ENCODE measurements around the gene LAP3.

Gene LAP3

DNA sequence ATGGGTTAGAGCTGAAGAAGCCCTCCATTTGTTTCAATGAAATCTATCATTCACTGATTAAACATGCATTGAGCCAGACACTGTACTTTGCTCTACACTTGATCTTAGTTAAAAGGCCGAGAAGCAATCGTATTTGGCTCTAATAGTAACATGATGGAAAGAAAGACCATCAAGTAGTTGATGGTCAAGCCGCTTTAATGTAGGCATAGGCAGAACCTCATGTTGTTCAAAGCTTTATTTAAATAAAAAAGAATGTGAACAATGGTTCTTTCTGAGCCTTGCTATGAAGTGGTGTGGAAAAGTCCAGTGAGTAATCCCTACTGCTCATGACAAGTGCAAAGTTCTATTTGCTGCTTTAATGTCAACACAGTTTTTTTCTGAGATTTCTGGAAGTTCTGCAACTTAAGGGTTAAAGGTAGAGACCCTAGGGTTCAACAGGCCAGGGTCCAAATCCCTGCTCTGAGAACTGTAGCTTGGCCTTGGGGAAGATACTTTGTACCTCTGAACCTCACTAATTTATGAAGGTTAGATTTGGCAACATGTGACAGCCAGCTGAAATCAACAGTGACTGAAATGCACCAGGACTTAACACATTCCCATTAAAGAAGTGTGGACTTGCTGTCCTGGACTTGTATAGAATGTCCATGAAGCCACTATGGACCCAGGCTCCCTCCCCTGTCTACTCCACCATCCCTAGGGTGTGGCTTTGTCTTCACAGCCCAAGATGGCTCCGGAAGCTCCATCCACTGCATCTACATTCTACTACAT lies 17.9 kb upstream of the LAP3 start:
- DNase-seq (ENCODE audit: extremely low read depth, insufficient read length) = no peak
- Histone ChIP-seq H3K4me3 (replicated peaks; ENCODE audit: low read depth, low read length) (no peak overlapping the region), H3K27me3 (replicated peaks; ENCODE audit: control insufficient read depth, insufficient read depth, low read length) (no peaks in the 10 kb centered on the region), H3K36me3 (ENCODE audit: control insufficient read depth, insufficient read depth, low read length) (no peaks in the 10 kb centered on the region)
- TF ChIP-seq, protein P1, sequence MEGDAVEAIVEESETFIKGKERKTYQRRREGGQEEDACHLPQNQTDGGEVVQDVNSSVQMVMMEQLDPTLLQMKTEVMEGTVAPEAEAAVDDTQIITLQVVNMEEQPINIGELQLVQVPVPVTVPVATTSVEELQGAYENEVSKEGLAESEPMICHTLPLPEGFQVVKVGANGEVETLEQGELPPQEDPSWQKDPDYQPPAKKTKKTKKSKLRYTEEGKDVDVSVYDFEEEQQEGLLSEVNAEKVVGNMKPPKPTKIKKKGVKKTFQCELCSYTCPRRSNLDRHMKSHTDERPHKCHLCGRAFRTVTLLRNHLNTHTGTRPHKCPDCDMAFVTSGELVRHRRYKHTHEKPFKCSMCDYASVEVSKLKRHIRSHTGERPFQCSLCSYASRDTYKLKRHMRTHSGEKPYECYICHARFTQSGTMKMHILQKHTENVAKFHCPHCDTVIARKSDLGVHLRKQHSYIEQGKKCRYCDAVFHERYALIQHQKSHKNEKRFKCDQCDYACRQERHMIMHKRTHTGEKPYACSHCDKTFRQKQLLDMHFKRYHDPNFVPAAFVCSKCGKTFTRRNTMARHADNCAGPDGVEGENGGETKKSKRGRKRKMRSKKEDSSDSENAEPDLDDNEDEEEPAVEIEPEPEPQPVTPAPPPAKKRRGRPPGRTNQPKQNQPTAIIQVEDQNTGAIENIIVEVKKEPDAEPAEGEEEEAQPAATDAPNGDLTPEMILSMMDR (IDR thresholded peaks at IDR 0.05; ENCODE audit: insufficient read depth, low read length, poor library complexity, severe bottlenecking) = no peak

DNA sequence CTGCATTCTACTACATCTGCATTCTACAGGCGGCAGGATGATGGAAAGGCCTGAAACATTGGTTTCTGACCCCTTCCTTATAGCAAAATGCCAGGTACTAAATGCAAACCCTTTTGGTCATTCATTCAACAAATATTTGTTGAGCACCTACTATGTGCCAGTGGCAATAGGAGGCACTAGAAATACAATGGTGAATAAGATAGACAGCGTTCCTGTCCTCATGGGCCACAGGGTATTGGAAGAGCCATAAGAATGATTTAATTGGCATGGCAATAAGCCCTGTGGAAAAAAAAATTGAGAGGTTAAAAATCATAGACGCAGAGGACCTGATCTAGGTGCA lies 17.3 kb upstream of the LAP3 start:
- H3K36me3 ChIP-seq (ENCODE audit: control insufficient read depth, insufficient read depth, low read length) = no peaks in the 10 kb centered on the region
- no peaks in the 10 kb centered on the region for H3K27me3 ChIP-seq (replicated peaks; ENCODE audit: control insufficient read depth, insufficient read depth, low read length)
- TF ChIP-seq, protein P1 (IDR thresholded peaks at IDR 0.05; ENCODE audit: insufficient read depth, low read length, poor library complexity, severe bottlenecking) = no peak
- no peak for DNase-seq (ENCODE audit: extremely low read depth, insufficient read length)
- no peak overlapping the region for H3K4me3 ChIP-seq (replicated peaks; ENCODE audit: low read depth, low read length)

DNA sequence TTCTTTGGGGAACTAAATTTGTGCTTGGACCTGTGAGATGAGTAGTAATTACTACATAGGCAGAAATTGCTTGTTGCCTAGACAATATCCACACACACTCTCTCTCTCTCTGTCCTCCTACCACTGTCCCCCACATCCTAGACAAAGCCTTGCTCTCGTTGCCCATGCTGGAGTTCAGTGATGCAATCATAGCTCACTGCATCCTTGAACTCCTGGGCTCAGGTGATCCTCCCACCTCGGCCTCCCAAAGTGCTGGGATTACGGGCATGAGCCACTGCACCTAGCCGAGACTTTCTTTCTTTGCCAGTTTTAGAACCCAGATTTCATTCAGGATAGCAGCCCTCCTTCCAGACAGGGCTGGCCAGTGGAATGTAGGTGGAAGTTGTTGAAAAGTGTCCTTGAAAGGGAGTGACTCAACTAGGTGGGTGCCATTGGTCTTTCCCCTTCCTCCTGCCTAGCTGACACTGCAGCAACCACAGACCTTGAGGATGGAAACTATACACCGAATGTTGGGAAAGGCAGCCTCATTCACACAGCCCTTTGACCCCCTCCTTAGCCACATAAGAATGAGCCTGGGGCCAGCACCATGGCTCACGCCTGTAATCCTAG lies 16.8 kb upstream of the LAP3 start:
- TF ChIP-seq, protein P1 (IDR thresholded peaks at IDR 0.05; ENCODE audit: insufficient read depth, low read length, poor library complexity, severe bottlenecking) = no peak
- DNase-seq (ENCODE audit: extremely low read depth, insufficient read length) = no peak
- H3K4me3 ChIP-seq (replicated peaks; ENCODE audit: low read depth, low read length) = no peak overlapping the region
- H3K36me3 ChIP-seq (ENCODE audit: control insufficient read depth, insufficient read depth, low read length) = no peaks in the 10 kb centered on the region
- H3K27me3 ChIP-seq (replicated peaks; ENCODE audit: control insufficient read depth, insufficient read depth, low read length) = no peaks in the 10 kb centered on the region

DNA sequence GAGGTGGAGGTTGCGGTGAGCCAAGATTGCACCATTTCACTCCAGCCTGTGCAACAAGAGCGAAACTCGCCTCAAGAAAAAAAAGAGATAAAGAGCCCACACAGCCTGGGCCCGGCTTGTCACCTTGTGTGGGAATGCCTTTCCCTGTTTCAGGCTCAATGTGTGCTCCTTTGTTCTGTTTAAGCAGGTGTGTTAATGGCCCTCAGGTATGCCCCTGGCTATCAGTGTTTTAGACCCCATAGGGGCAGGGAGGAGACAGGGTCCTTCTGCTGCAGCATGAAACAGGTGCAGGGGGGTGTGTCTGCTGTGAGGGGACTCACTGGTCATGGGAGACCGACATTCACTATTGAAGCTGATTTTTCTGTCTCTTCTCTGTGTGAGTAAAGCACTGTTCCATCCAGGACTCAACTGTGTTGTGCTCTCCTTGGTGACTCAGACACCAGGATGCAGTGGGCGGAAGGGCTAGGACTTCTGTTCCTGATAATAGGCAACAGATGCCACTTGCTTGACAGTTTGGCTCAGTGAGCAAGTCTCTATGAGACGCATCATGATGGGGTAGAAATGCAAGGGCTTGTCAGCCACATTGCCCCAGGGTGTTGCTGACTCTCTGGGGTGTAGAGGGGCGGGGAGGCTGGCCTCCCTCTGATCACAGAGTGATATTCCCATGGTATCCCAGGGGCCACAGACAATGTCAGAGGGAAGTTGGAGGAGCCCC lies 15.6 kb upstream of the LAP3 start:
- Histone ChIP-seq H3K36me3 (ENCODE audit: control insufficient read depth, insufficient read depth, low read length) (no peaks in the 10 kb centered on the region), H3K27me3 (replicated peaks; ENCODE audit: control insufficient read depth, insufficient read depth, low read length) (no peaks in the 10 kb centered on the region), H3K4me3 (replicated peaks; ENCODE audit: low read depth, low read length) (no peak overlapping the region)
- TF ChIP-seq, protein P1 (IDR thresholded peaks at IDR 0.05; ENCODE audit: insufficient read depth, low read length, poor library complexity, severe bottlenecking) = no peak
- no peak for DNase-seq (ENCODE audit: extremely low read depth, insufficient read length)

DNA sequence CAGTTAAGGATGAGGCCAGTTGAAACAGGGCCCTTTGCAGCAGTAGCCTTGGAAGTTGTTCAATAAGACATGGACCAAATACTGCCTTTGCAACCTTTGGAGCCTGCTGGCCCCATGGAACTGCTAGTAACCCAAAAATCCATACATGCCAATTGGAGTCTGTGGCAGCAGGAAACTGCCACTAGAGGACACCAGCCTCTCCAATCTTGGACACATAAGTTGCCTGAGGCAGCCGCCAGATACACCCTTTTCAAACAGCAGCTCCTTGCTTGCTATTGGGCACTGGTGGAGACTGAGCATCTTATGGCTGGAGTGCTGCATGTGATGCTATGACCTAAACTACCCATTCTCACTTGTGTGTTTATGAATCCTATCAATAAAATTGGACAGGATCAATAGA lies 14.8 kb upstream of the LAP3 start:
- no peaks in the 10 kb centered on the region for H3K27me3 ChIP-seq (replicated peaks; ENCODE audit: control insufficient read depth, insufficient read depth, low read length)
- H3K4me3 ChIP-seq (replicated peaks; ENCODE audit: low read depth, low read length) = no peak overlapping the region
- TF ChIP-seq, protein P1 (IDR thresholded peaks at IDR 0.05; ENCODE audit: insufficient read depth, low read length, poor library complexity, severe bottlenecking) = no peak
- no peak for DNase-seq (ENCODE audit: extremely low read depth, insufficient read length)
- H3K36me3 ChIP-seq (ENCODE audit: control insufficient read depth, insufficient read depth, low read length) = no peaks in the 10 kb centered on the region
